HCT116 (cell line): ENCODE data around the gene LORICRIN. TPM values are rescaled to one million over a fixed set of nuclear protein-coding genes. Genes with fewer than 3 reads are reported as not detected.

ENCODE experiments used
- ATAC-seq: fragments of 200-7000 bp; cut with Tn5 transposase; 2 replicates; pipeline ENCODE4 v1.9.1; 2020; ENCODE audit warnings: mild to moderate bottlenecking, moderate library complexity
- BruUV-seq: library from RNA; stranded (reverse); fragments of 400-500 nt; replicated peaks from 2 replicates; lab custom pipeline; 2021; lab: Mats Ljungman, UMichigan
- CTCF ChIA-PET: fragments of 300-600 bp; sonication (Branson Sonifier 250); formaldehyde crosslinking; loops from one replicate; lab custom pipeline; 2021; ENCODE audit warnings: antibody characterized with exemption; lab: Charles Lee
- POLR2A ChIA-PET: fragments of 300-600, 350-600 bp; sonication (Branson Sonifier 250); formaldehyde crosslinking; loops from one replicate; lab custom pipeline; 2021; ENCODE audit warnings: antibody characterized with exemption; lab: Charles Lee
- RAD21 ChIA-PET, 2 experiments: fragments of 300-600 bp; sonication (Branson Sonifier 250); formaldehyde crosslinking; loops; one replicate each; lab custom pipeline; 2023; ENCODE audit warnings: low total read pairs in 2 of 2; ENCODE audit not compliant: uncharacterized antibody in 2 of 2, unreplicated experiment in 2 of 2, low non-redundant PET in 1 of 2; lab: Charles Lee
- DNase-seq: peaks from one replicate; pipeline ENCODE4 v3.0.0-alpha.2; 2010; ENCODE audit warnings: low read depth, low spot score
- H2AFZ ChIP-seq: fragments of 200-600 bp; shearing (Covaris generic), sonication (generic); 2 replicates; pipeline ENCODE4 v1.6.1; 2017; ENCODE audit warnings: low read depth, mixed run types, mixed read lengths, antibody characterized with exemption, low read length; ENCODE audit not compliant: poor library complexity, severe bottlenecking
- H3K27ac ChIP-seq: 2 replicates; pipeline ENCODE4 v1.5.1; 2012; ENCODE audit warnings: low read depth, low read length
- H3K27me3 ChIP-seq: fragments of 200-600 bp; sonication (generic); 2 replicates; pipeline ENCODE4 v1.6.1; 2016; ENCODE audit warnings: mixed run types, low read length, mixed read lengths; ENCODE audit not compliant: insufficient read depth
- H3K36me3 ChIP-seq, 2 experiments: fragments of 200-500 bp in 1 of 2; fragments of 200-600 bp in 1 of 2; sonication (Bioruptor generic) in 1 of 2; sonication (generic) in 1 of 2; 2 replicates each; pipeline versions ENCODE4 v1.5.1 to v1.6.1; 2014 to 2016; ENCODE audit warnings: low read length in 2 of 2, inconsistent platforms in 1 of 2, mixed read lengths in 1 of 2, mixed run types in 1 of 2; ENCODE audit not compliant: insufficient read depth in 2 of 2, control insufficient read depth in 1 of 2
- H3K4me1 ChIP-seq, 2 experiments: fragments of 200-600 bp in 1 of 2; sonication (generic) in 1 of 2; 2 replicates each; pipeline versions ENCODE4 v1.5.1 to v1.6.1; 2012 to 2017; ENCODE audit warnings: low read length in 2 of 2, inconsistent platforms in 1 of 2, mild to moderate bottlenecking in 1 of 2, mixed read lengths in 1 of 2, mixed run types in 1 of 2, moderate library complexity in 1 of 2; ENCODE audit not compliant: insufficient read depth in 2 of 2, control insufficient read depth in 1 of 2
- H3K4me2 ChIP-seq: fragments of 200-600 bp; sonication (generic); 2 replicates; pipeline ENCODE4 v1.6.1; 2017; ENCODE audit warnings: mixed run types, low read length, mixed read lengths
- H3K4me3 ChIP-seq, 2 experiments: fragments of 200-600 bp in 1 of 2; sonication (generic) in 1 of 2; replicated peaks in 1 of 2; 2 replicates each; pipeline ENCODE4 v1.5.1; 2011 to 2016; ENCODE audit warnings: low read length in 2 of 2, control low read depth in 1 of 2, low read depth in 1 of 2, mild to moderate bottlenecking in 1 of 2, mixed read lengths in 1 of 2, mixed run types in 1 of 2
- H3K79me2 ChIP-seq: fragments of 200-600 bp; sonication (generic); 2 replicates; pipeline ENCODE4 v1.6.1; 2017; ENCODE audit warnings: mild to moderate bottlenecking, mixed run types, low read length, moderate library complexity, mixed read lengths; ENCODE audit not compliant: insufficient read depth
- H3K9ac ChIP-seq: fragments of 200-600 bp; sonication (generic); 2 replicates; pipeline ENCODE4 v1.6.1; 2016; ENCODE audit warnings: low read length, mixed read lengths
- H3K9me2 ChIP-seq: fragments of 200-600 bp; sonication (generic), shearing (Covaris generic); 2 replicates; pipeline ENCODE4 v1.6.1; 2017; ENCODE audit warnings: mixed run types, mild to moderate bottlenecking, moderate library complexity; ENCODE audit not compliant: insufficient read depth
- H3K9me3 ChIP-seq, 2 experiments: fragments of 200-500 bp in 1 of 2; fragments of 200-600 bp in 1 of 2; sonication (Bioruptor generic) in 1 of 2; sonication (generic) in 1 of 2; 2 replicates each; pipeline ENCODE4 v1.6.1; 2014 to 2017; ENCODE audit warnings: low read length in 2 of 2, mixed read lengths in 2 of 2, inconsistent platforms in 1 of 2, low read depth in 1 of 2, mild to moderate bottlenecking in 1 of 2, mixed run types in 1 of 2, moderate library complexity in 1 of 2; ENCODE audit not compliant: control insufficient read depth in 1 of 2, insufficient read depth in 1 of 2
- H4K20me1 ChIP-seq: fragments of 200-600 bp; sonication (generic), shearing (Covaris generic); 2 replicates; pipeline ENCODE4 v1.6.1; 2017; ENCODE audit warnings: mixed run types, mild to moderate bottlenecking, moderate library complexity; ENCODE audit not compliant: insufficient read depth
- ATF3 ChIP-seq: IDR thresholded peaks from 2 replicates; pipeline ENCODE4 v1.6.1; 2012
- CBX3 ChIP-seq: IDR thresholded peaks from 2 replicates; pipeline ENCODE4 v1.6.1; 2012; ENCODE audit warnings: low read depth
- CEBPB ChIP-seq: IDR thresholded peaks from 2 replicates; pipeline ENCODE4 v1.6.1; 2012; ENCODE audit warnings: low read depth
- ELF1 ChIP-seq: IDR thresholded peaks from 2 replicates; pipeline ENCODE4 v1.6.1; 2012; ENCODE audit warnings: low read depth, borderline replicate concordance
- EZH2 ChIP-seq: fragments of 200-600 bp; sonication (generic); IDR thresholded peaks from 2 replicates; pipeline ENCODE4 v1.6.1; 2017; ENCODE audit warnings: antibody characterized with exemption, mixed run types
- EZH2phosphoT487 ChIP-seq: fragments of 200-600 bp; IDR thresholded peaks from 2 replicates; pipeline ENCODE4 v1.6.1; 2018; ENCODE audit warnings: antibody characterized with exemption, borderline replicate concordance
- FOSL1 ChIP-seq: IDR thresholded peaks from 2 replicates; pipeline ENCODE4 v1.6.1; 2012; ENCODE audit warnings: low read depth
- JUND ChIP-seq: IDR thresholded peaks from 2 replicates; pipeline ENCODE4 v1.6.1; 2012
- MAX ChIP-seq: IDR thresholded peaks from 2 replicates; pipeline ENCODE4 v1.6.1; 2012
- RAD21 ChIP-seq: IDR thresholded peaks from 2 replicates; pipeline ENCODE4 v1.6.1; 2012; ENCODE audit warnings: low read depth, mild to moderate bottlenecking
- REST ChIP-seq: IDR thresholded peaks from 2 replicates; pipeline ENCODE4 v1.6.1; 2012; ENCODE audit warnings: low read depth
- SIN3A ChIP-seq: IDR thresholded peaks from 2 replicates; pipeline ENCODE4 v1.6.1; 2012; ENCODE audit warnings: low read depth
- SRF ChIP-seq: IDR thresholded peaks from 2 replicates; pipeline ENCODE4 v1.6.1; 2012; ENCODE audit warnings: low read depth
- YY1 ChIP-seq: IDR thresholded peaks from 2 replicates; pipeline ENCODE4 v1.6.1; 2011; ENCODE audit warnings: low read length, low read depth, moderate library complexity, mild to moderate bottlenecking; ENCODE audit not compliant: insufficient replicate concordance; ENCODE audit errors: extremely low read depth
- ZNF274 ChIP-seq: fragments of 200-500 bp; sonication (Bioruptor generic); IDR thresholded peaks from 2 replicates; pipeline ENCODE4 v1.6.1; 2014; ENCODE audit warnings: mild to moderate bottlenecking, low read depth, low read length, inconsistent platforms
- intact Hi-C: fragments of 100-400 bp; cut with micrococcal nuclease; formaldehyde crosslinking; loops from 2 replicates; pipeline ENCODE4 v1.10.0; 2022
- total RNA-seq: library from RNA; stranded (reverse); gene quantifications from one replicate; pipeline ENCODE4 v1.2.1, GENCODE V29; 2021; ENCODE audit not compliant: unreplicated experiment

The LORICRIN gene
- total RNA-seq, 1 experiment from 2014 or later: not detected

- POLR2A ChIA-PET: no interaction called here
- H3K9ac ChIP-seq: no peak overlapping the region
Measured at GRCh38 chr1:153271711-153272110, 12.2 kb downstream of the LORICRIN start.

More at GRCh38 chr1:153271711-153272110, 12.2 kb downstream of the LORICRIN start:
- ChIA-PET RAD21 (no interaction called here), CTCF (no interaction called here)
- TF ChIP-seq REST (no peak), ZNF274 (no peak), JUND (no peak), YY1 (no peak), RAD21 (no peak), CBX3 (no peak), EZH2 (no peak), SIN3A (no peak), FOSL1 (no peak), EZH2phosphoT487 (no peak), MAX (no peak), ELF1 (no peak), ATF3 (no peak), CEBPB (no peak), SRF (no peak)
- no peaks in the 10 kb centered on the region for H4K20me1 ChIP-seq
- intact Hi-C loops: no loop called here
- BruUV-seq: no TSS peak
- ATAC-seq (no peak), DNase-seq (no peak)
- H3K9me3 ChIP-seq: no peaks in the 10 kb centered on the region
- H3K27ac ChIP-seq: no peak overlapping the region
- H3K9me2 ChIP-seq: no peaks in the 10 kb centered on the region
- no peaks in the 10 kb centered on the region for H3K4me1 ChIP-seq
- H3K4me3 ChIP-seq: no peak overlapping the region
- no peaks in the 10 kb centered on the region for H3K36me3 ChIP-seq
- no peaks in the 10 kb centered on the region for H3K79me2 ChIP-seq
- H2AFZ ChIP-seq: no peak overlapping the region
- no peaks in the 10 kb centered on the region; the same call in 1 of the 2 replicates for H3K27me3 ChIP-seq
- H3K4me2 ChIP-seq: no peak overlapping the region
